Activated T-helper 1 cell treated with anti-CD3 and anti-CD28 coated beads, Interleukin-12 subunit alpha, Interleukin-12 subunit beta, Interleukin-2, Interleukin-4 antibody, amounts not matched to agents 30 ng/mL and 10 ng/mL and 1 ng/mL, durations not matched to agents 14 hours and 24 hours and 36 hours (primary cell): ENCODE measurements around the gene KRT28. TPM values are rescaled to one million over a fixed set of nuclear protein-coding genes. Genes with fewer than 3 reads are reported as not detected.
"Not testable (repeated sequence)": the region's sequence is repeated elsewhere in the genome, so short reads cannot be mapped to it uniquely, and the experiment has no call there.

ENCODE experiments used
- DNase-seq: peaks from one replicate; pipeline ENCODE4 v3.0.0; 2021; ENCODE audit warnings: low spot score
- H3K27ac Mint-ChIP-seq: one replicate; pipeline ENCODE4 v1.8.0; 2021; ENCODE audit warnings: mild to moderate bottlenecking, mixed read lengths
- H3K27me3 Mint-ChIP-seq: one replicate; pipeline ENCODE4 v1.8.0; 2022; ENCODE audit warnings: mild to moderate bottlenecking, moderate library complexity, mixed read lengths; ENCODE audit not compliant: insufficient read depth
- H3K36me3 Mint-ChIP-seq: one replicate; pipeline ENCODE4 v1.8.0; 2021; ENCODE audit warnings: low read depth, mixed read lengths
- H3K4me1 Mint-ChIP-seq: one replicate; pipeline ENCODE4 v1.8.0; 2021; ENCODE audit warnings: low read depth, mixed read lengths
- H3K4me3 Mint-ChIP-seq: one replicate; pipeline ENCODE4 v1.8.0; 2021; ENCODE audit warnings: mild to moderate bottlenecking, moderate library complexity, mixed read lengths
- H3K9me3 Mint-ChIP-seq: one replicate; pipeline ENCODE4 v1.8.0; 2021; ENCODE audit warnings: mixed read lengths
- intact Hi-C: fragments of 100-400 bp; cut with micrococcal nuclease; formaldehyde crosslinking; loops from one replicate; pipeline ENCODE4 v1.15.1; 2024
- total RNA-seq: library from RNA; stranded (reverse); gene quantifications from 2 replicates; pipeline ENCODE4 v1.2.3, GENCODE V29; 2022

Gene KRT28
- total RNA-seq, 1 donor from 2014 or later, result not detected

- Mint-ChIP-seq H3K27ac (no peak overlapping the region), H3K4me3 (no peak overlapping the region), H3K27me3 (peaks cover 31% of the 10 kb centered on the region), H3K4me1 (peaks cover 30% of the 10 kb centered on the region), H3K9me3 (peaks cover 30% of the 10 kb centered on the region), H3K36me3 (peaks cover 21% of the 10 kb centered on the region)
- intact Hi-C loops, result loop anchor here (5.0 kb wide), 1 partner anchor 852 kb away; no protein-coding TSS in a partner anchor
- no peak for DNase-seq
Observed at GRCh38 chr17:40815381-40815780, 15.6 kb upstream of the KRT28 start.

DNA sequence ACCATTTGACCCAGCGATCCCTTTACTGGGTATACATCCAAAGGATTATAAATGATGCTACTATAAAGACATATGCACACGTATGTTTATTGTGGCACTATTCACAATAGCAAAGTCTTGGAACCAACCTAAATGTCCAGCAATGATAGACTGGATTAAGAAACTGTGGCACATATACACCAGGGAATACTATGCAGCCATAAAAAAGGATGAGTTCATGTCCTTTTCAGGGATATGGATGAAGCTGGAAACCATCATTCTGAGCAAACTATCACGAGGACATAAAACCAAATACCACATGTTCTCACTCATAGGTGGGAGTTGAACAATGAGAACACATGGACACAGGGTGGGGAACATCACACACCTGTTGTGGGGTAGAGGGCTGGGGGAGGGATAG lies 14.9 kb upstream of the KRT28 start:
- H3K36me3 Mint-ChIP-seq, result peaks cover 20% of the 10 kb centered on the region
- DNase-seq, result not testable (repeated sequence)

GRCh38 chr17:40813804-40814203 lies 14.0 kb upstream of the KRT28 start:
- Mint-ChIP-seq H3K4me3 (no peak overlapping the region), H3K27me3 (peaks cover 42% of the 10 kb centered on the region), H3K9me3 (peaks cover 29% of the 10 kb centered on the region), H3K36me3 (peaks cover 20% of the 10 kb centered on the region), H3K4me1 (peaks cover 19% of the 10 kb centered on the region), H3K27ac (no peak overlapping the region)
- intact Hi-C loops, result no loop called here
- DNase-seq, result no peak

More for the DNA sequence above, 14.9 kb upstream of the KRT28 start:
- intact Hi-C loops, result loop anchor here (5.0 kb wide), 1 partner anchor 853 kb away; no protein-coding TSS in a partner anchor
- H3K27me3 Mint-ChIP-seq, result peaks cover 39% of the 10 kb centered on the region
- peaks cover 29% of the 10 kb centered on the region for H3K9me3 Mint-ChIP-seq
- H3K4me3 Mint-ChIP-seq, H3K27ac Mint-ChIP-seq: not testable (repeated sequence)
- H3K4me1 Mint-ChIP-seq, result peaks cover 23% of the 10 kb centered on the region

DNA sequence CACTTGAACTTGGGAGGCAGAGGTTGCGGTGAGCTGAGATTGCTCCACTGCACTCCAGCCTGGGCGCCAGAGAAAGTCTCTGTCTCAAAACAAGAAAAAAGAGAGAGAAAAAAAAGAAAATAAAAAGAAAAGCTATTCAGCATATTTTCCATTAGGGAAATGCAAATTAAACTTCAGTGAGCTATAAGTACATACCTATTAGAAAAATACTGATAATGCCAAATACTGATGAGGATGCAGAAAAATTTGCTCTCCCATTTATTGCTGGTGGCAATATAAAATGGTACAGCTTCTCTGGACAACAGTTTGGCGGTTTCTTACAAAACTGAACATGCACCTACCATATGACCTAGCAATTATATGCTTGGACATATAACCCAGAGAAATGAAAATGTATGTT lies 12.9 kb upstream of the KRT28 start:
- intact Hi-C loops, result no loop called here
- no peak for DNase-seq
- no peak overlapping the region for H3K4me3 Mint-ChIP-seq
- peaks cover 13% of the 10 kb centered on the region for H3K36me3 Mint-ChIP-seq
- H3K27me3 Mint-ChIP-seq, result peaks cover 50% of the 10 kb centered on the region
- peaks cover 10% of the 10 kb centered on the region for H3K4me1 Mint-ChIP-seq
- no peak overlapping the region for H3K27ac Mint-ChIP-seq
- peaks cover 22% of the 10 kb centered on the region for H3K9me3 Mint-ChIP-seq

DNA sequence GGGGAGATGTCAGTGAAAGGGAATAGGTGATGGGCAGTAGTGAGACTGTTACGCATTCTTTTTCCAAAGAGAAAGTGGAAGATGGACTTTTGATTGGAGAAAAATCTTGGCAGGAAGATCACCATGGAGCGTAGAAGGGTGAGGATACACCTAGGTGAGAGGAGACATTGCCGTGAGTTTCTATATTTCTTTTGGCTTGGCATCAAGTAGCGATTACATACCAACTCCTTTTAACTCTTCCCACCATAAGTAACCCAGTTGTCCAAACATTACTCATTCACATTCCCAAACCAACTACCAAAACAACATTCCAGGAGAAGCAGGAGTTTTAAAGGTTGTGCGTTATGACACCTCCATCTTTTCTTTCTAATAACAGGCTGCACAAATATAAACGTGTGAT lies 10.7 kb upstream of the KRT28 start:
- peaks cover 2% of the 10 kb centered on the region for H3K36me3 Mint-ChIP-seq
- no peak for DNase-seq
- peaks cover 67% of the 10 kb centered on the region for H3K27me3 Mint-ChIP-seq
- intact Hi-C loops, result no loop called here
- peaks cover 12% of the 10 kb centered on the region for H3K9me3 Mint-ChIP-seq
- no peak overlapping the region for H3K27ac Mint-ChIP-seq
- no peak overlapping the region for H3K4me3 Mint-ChIP-seq
- no peaks in the 10 kb centered on the region for H3K4me1 Mint-ChIP-seq

GRCh38 chr17:40809721-40810421 lies 10.1 kb upstream of the KRT28 start:
- no peak overlapping the region for H3K4me3 Mint-ChIP-seq
- H3K9me3 Mint-ChIP-seq, result peaks cover 12% of the 10 kb centered on the region
- no peak overlapping the region for H3K27ac Mint-ChIP-seq
- peaks cover 72% of the 10 kb centered on the region for H3K27me3 Mint-ChIP-seq
- intact Hi-C loops, result loop anchor here (10.0 kb wide), 1 partner anchor 95 kb away; no protein-coding TSS in a partner anchor
- no peaks in the 10 kb centered on the region for H3K4me1 Mint-ChIP-seq
- DNase-seq, result no peak
- peaks cover 2% of the 10 kb centered on the region for H3K36me3 Mint-ChIP-seq

GRCh38 chr17:40806131-40806530 lies 6.4 kb upstream of the KRT28 start:
- H3K4me1 Mint-ChIP-seq, result no peaks in the 10 kb centered on the region
- no peaks in the 10 kb centered on the region for H3K9me3 Mint-ChIP-seq
- no peak for DNase-seq
- H3K36me3 Mint-ChIP-seq, result no peaks in the 10 kb centered on the region
- peaks cover 56% of the 10 kb centered on the region for H3K27me3 Mint-ChIP-seq
- H3K27ac Mint-ChIP-seq, result no peak overlapping the region
- H3K4me3 Mint-ChIP-seq, result no peak overlapping the region
- intact Hi-C loops, result loop anchor here (10.0 kb wide), 1 partner anchor 99 kb away; no protein-coding TSS in a partner anchor

GRCh38 chr17:40803617-40804082 lies 3.9 kb upstream of the KRT28 start:
- H3K9me3 Mint-ChIP-seq, result no peaks in the 10 kb centered on the region
- no peak overlapping the region for H3K27ac Mint-ChIP-seq
- no peaks in the 10 kb centered on the region for H3K4me1 Mint-ChIP-seq
- intact Hi-C loops, result loop anchor here (1.0 to 10.0 kb wide), 6 partner anchors 101 to 863 kb away; no protein-coding TSS in a partner anchor
- no peaks in the 10 kb centered on the region for H3K36me3 Mint-ChIP-seq
- no peak overlapping the region for H3K4me3 Mint-ChIP-seq
- H3K27me3 Mint-ChIP-seq, result peaks cover 39% of the 10 kb centered on the region
- peak; percentile 49 for DNase-seq

- Mint-ChIP-seq H3K27me3 (peaks cover 27% of the 10 kb centered on the region), H3K4me3 (no peak overlapping the region), H3K36me3 (no peaks in the 10 kb centered on the region), H3K4me1 (no peaks in the 10 kb centered on the region), H3K9me3 (no peaks in the 10 kb centered on the region), H3K27ac (no peak overlapping the region)
- intact Hi-C loops, result loop anchor here (5.0 to 10.0 kb wide), 3 partner anchors 104 to 746 kb away; no protein-coding TSS in a partner anchor
- DNase-seq, result no peak
Observed at GRCh38 chr17:40801157-40801556, 1.4 kb upstream of the KRT28 start.

DNA sequence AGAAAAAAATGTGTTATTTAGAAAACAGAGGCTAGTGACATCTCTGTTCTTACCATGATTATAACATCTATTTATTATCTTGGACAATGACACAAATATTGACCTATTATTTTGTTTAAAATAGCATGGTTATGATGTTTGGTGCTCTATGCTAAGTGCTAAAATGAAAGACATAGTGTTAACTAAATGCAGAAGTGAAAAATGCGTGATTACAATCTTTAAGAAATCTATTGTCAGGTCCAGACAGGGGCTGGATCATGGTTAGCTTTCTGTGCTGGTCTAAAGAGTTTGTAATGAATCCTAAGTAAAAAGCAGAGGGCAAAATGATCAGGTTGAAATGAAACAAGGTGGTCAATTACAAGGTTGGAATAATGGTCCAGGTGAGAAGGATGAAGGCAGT lies 622 bp upstream of the KRT28 start:
- Mint-ChIP-seq H3K36me3 (no peaks in the 10 kb centered on the region), H3K27me3 (peaks cover 26% of the 10 kb centered on the region), H3K27ac (no peak overlapping the region), H3K9me3 (no peaks in the 10 kb centered on the region), H3K4me3 (no peak overlapping the region), H3K4me1 (no peaks in the 10 kb centered on the region)
- no peak for DNase-seq
- intact Hi-C loops, result loop anchor here (5.0 to 10.0 kb wide), 3 partner anchors 104 to 747 kb away; no protein-coding TSS in a partner anchor

DNA sequence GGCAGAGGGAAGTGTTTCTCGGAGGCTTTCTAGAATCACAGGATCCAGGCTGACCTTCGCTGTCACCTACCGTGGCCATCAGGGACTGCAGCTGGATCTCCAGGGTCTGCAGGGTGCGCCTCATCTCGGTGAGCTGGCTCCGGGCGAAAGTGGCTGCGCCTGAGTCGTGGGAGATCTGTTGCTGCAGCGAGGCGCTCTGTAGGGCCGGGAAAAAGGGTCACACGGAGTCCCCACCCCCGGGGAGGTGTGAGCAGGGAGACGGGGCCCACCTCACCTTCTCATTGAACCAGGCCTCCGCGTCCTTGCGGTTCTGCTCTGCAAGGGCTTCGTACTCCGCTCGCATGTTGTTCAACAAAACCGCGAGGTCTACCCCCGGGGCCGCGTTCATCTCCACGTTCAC lies 2.9 kb downstream of the KRT28 start:
- Mint-ChIP-seq H3K4me1 (no peaks in the 10 kb centered on the region), H3K27ac (no peak overlapping the region), H3K36me3 (no peaks in the 10 kb centered on the region), H3K4me3 (no peak overlapping the region), H3K9me3 (no peaks in the 10 kb centered on the region), H3K27me3 (peaks cover 22% of the 10 kb centered on the region)
- no peak for DNase-seq
- intact Hi-C loops, result no loop called here

DNA sequence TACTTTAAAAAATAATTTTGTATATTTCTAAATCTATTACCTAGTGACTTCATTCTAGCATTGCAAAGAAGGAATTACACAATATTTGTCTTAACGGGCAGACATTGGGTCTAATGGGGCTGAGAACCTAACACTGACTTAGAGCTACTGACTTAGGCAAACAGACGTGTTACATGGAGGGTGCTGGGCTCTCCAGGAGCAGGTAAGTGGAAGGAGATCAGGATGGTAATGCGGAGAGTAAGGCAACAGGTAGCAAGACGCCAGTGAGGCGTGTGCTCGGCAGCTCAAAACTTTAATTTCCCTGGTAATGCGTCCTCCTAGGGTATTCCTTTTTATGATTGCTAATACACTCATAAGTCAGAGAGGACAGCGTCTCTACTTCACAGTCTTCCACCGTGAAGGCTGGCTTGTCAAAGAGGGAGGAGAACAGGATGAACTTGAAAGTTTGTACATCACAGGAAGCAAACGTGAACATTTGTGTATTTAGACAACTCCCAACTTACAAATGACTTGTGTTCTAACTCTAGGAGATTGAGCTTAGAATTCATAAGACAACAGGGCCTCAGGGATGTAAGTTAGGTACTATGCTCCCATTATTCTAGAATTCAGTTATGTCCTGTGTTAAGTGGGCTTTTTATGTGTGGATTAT lies 4.6 kb downstream of the KRT28 start:
- Mint-ChIP-seq H3K27ac (no peak overlapping the region), H3K27me3 (peaks cover 22% of the 10 kb centered on the region), H3K36me3 (no peaks in the 10 kb centered on the region), H3K9me3 (no peaks in the 10 kb centered on the region), H3K4me3 (no peak overlapping the region), H3K4me1 (no peaks in the 10 kb centered on the region)
- no peak for DNase-seq
- intact Hi-C loops, result no loop called here

DNA sequence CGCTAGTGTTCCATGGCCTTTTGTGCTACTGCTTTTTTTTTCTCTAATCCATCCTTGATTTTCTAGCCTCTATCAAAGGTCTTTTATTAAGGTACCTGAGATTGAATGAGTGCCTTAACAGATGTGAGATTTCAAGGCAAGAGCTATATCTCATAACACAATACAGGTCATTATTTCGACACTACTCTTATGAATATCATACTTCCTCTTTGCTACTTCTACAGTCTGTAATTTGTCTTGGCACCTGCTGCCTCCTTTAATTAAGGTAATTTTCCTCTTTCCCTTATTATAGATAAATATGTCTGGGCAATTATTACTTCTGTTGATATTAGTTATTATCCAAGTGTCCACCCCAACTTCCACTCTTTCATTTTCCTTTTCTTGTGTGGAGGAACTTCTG lies 5.3 kb downstream of the KRT28 start:
- Mint-ChIP-seq H3K4me1 (no peaks in the 10 kb centered on the region), H3K27me3 (peaks cover 22% of the 10 kb centered on the region), H3K36me3 (no peaks in the 10 kb centered on the region), H3K4me3 (no peak overlapping the region), H3K9me3 (no peaks in the 10 kb centered on the region), H3K27ac (no peak overlapping the region)
- no peak for DNase-seq
- intact Hi-C loops, result no loop called here
